Right lobe of liver (tissue), 6 donors: Measurements from ENCODE around the gene RNF11. TPM values are rescaled to one million over a fixed set of nuclear protein-coding genes. Genes with fewer than 3 reads are reported as not detected.

Source experiments
- ATAC-seq, 4 donors: fragments of 200-7000 bp; cut with Tn5 transposase; one replicate each; pipeline ENCODE4 v1.9.1; 2020; ENCODE audit warnings: mild to moderate bottlenecking in 4 of 4, moderate library complexity in 4 of 4
- DNase-seq, 3 donors: peaks; one replicate each; pipeline ENCODE4 v3.0.0-alpha.2; 2020
- H3K27ac ChIP-seq, 3 donors: fragments of 200-600 bp; one replicate each; pipeline ENCODE4 v1.8.0; 2022
- H3K27me3 ChIP-seq, 2 donors: fragments of 200-600 bp; one replicate each; pipeline ENCODE4 v1.8.0; 2022
- H3K36me3 ChIP-seq, 4 donors: fragments of 200-600 bp; sonication (generic) in 1 of 4; one replicate each; pipeline versions ENCODE4 v1.5.1 to v1.8.0; 2017 to 2022; ENCODE audit warnings: control low read depth in 1 of 4
- H3K4me1 ChIP-seq, 4 donors: fragments of 200-600 bp; sonication (generic) in 1 of 4; one replicate each; pipeline versions ENCODE4 v1.5.1 to v1.8.0; 2017 to 2022; ENCODE audit warnings: control low read depth in 1 of 4
- H3K4me3 ChIP-seq, 3 donors: fragments of 200-600 bp; one replicate each; pipeline ENCODE4 v1.8.0; 2022
- H3K9me3 ChIP-seq, 4 donors: fragments of 200-600 bp; sonication (generic) in 1 of 4; one replicate each; pipeline versions ENCODE4 v1.5.1 to v1.8.0; 2017 to 2022; ENCODE audit warnings: control low read depth in 1 of 4
- POLR2A ChIP-seq: fragments of 450-650 bp; IDR thresholded peaks from one replicate; pipeline ENCODE4 v1.6.1; 2017; ENCODE audit warnings: antibody characterized with exemption, mild to moderate bottlenecking
- WGBS: methylation state at CpG from one replicate; pipeline ENCODE4 v1.1.6; 2018; ENCODE audit warnings: low coverage, low lambda C conversion rate; ENCODE audit not compliant: insufficient coverage; ENCODE audit errors: missing lambda C conversion rate; 5-methylcytosine and 5-hydroxymethylcytosine counted together
- intact Hi-C, 2 donors: fragments of 100-400 bp; cut with DNase I; formaldehyde crosslinking; loops; one replicate each; pipeline versions ENCODE4 v1.11.2 to v1.14.1; 2022
- total RNA-seq, 6 experiments: library from RNA; depleted of rRNA in 2 of 6; stranded (reverse); fragments of >200 nt in 2 of 6; fragmentation: NEBNext Ultra II Directional in 3 of 6; extraction: Animal tissue kit (Norgen Biotek cat#: 25700) in 3 of 6; gene quantifications; one replicate each; pipeline versions ENCODE4 v1.1.0 to v1.2.4, GENCODE V29; 2016 to 2023
- TF ChIP-seq, protein P1 (sequence below), 4 donors: fragments of 200-600 bp in 3 of 4; fragments of 450-650 bp in 1 of 4; IDR thresholded peaks; one replicate each; pipeline versions ENCODE4 v1.5.1 to v1.8.0; 2016 to 2022; ENCODE audit warnings: antibody characterized with exemption in 4 of 4, mild to moderate bottlenecking in 2 of 4
- donor health status: DM: no; HTN: yes; CAD: no.
- donor health status: DM: no; HTN: no; CAD: no.
- donor health status: DM: no; HTN: no; CAD: no.
- donor health status: DM: no; HTN: yes; CAD: no.
- donor health status: DM: no; HTN: yes; CAD: no.

Gene RNF11
- total RNA-seq, 6 experiments from 2014 or later, result 35.1 to 60.1 (median 50.0) TPM

- intact Hi-C loops, result loop anchor here in 1 of 2 donors (10.0 kb wide), 1 partner anchor 105 kb away; no protein-coding TSS in a partner anchor
Measured at GRCh38 chr1:51299981-51300670, 64.1 kb downstream of the RNF11 start.

DNA sequence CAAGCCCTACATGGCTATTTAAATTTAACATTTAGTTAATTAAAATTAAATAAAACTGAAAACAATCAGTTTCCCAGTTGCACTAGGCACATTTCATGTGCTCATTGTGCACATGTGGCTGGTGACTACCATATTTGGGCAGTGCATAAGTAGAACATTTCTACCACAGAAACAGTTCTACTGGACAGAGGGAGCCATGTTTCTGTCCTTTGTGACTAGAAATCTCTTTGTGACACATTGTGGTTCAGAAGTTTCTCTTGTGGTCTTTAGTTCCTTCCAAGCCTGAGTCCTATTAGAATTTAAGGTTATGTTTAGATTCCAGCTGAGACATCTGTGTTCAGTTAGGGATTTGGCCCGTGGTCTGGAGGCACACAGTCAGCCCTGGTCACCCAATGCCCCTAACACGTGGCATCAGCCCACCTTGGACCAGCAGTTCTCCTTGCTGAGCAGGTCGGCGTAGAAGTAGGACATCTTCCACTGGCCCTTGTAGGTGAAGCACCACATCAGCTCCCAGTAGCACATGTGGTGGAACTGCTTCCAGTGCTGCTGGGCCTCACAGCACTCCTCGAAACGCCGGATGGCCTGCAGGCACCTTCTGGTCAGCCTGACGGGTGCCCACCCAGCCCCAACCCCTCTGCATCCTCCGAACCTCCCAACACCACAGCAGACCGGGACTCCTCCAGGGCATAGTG lies 65.2 kb downstream of the RNF11 start:
- intact Hi-C loops, result no loop called here
- no peak for ATAC-seq
- no peak for DNase-seq
- no peak overlapping the region for H3K4me3 ChIP-seq
- H3K9me3 ChIP-seq, result no peaks in the 10 kb centered on the region
- peaks cover 0 to 19% (median 4%) of the 10 kb centered on the region in 4 donors for H3K4me1 ChIP-seq
- H3K36me3 ChIP-seq, result no peaks in the 10 kb centered on the region
- H3K27me3 ChIP-seq, result no peaks in the 10 kb centered on the region
- H3K27ac ChIP-seq, result no peak overlapping the region
- no CpG with 5 or more reads among the region's 10 CpGs for WGBS
- no peak for TF ChIP-seq POLR2A
- TF ChIP-seq, protein P1, sequence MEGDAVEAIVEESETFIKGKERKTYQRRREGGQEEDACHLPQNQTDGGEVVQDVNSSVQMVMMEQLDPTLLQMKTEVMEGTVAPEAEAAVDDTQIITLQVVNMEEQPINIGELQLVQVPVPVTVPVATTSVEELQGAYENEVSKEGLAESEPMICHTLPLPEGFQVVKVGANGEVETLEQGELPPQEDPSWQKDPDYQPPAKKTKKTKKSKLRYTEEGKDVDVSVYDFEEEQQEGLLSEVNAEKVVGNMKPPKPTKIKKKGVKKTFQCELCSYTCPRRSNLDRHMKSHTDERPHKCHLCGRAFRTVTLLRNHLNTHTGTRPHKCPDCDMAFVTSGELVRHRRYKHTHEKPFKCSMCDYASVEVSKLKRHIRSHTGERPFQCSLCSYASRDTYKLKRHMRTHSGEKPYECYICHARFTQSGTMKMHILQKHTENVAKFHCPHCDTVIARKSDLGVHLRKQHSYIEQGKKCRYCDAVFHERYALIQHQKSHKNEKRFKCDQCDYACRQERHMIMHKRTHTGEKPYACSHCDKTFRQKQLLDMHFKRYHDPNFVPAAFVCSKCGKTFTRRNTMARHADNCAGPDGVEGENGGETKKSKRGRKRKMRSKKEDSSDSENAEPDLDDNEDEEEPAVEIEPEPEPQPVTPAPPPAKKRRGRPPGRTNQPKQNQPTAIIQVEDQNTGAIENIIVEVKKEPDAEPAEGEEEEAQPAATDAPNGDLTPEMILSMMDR (IDR thresholded peaks at IDR 0.05), result no peak

More at GRCh38 chr1:51299981-51300670, 64.1 kb downstream of the RNF11 start:
- TF ChIP-seq POLR2A, result no peak
- TF ChIP-seq, protein P1 (IDR thresholded peaks at IDR 0.05), result no peak
- no peak for DNase-seq
- WGBS, result 67% methylated on average over 4 of the region's 6 CpGs
- H3K4me3 ChIP-seq, result no peak overlapping the region
- ATAC-seq, result no peak
- H3K9me3 ChIP-seq, result no peaks in the 10 kb centered on the region
- H3K27me3 ChIP-seq, result no peaks in the 10 kb centered on the region
- peaks cover 0 to 9% (median 1%) of the 10 kb centered on the region in 4 donors for H3K4me1 ChIP-seq
- no peaks in the 10 kb centered on the region for H3K36me3 ChIP-seq
- no peak overlapping the region for H3K27ac ChIP-seq

GRCh38 chr1:51301844-51302162 lies 65.7 kb downstream of the RNF11 start:
- Histone ChIP-seq H3K4me3 (no peak overlapping the region), H3K27me3 (no peaks in the 10 kb centered on the region), H3K36me3 (no peaks in the 10 kb centered on the region), H3K27ac (no peak overlapping the region), H3K9me3 (no peaks in the 10 kb centered on the region), H3K4me1 (peaks cover 0 to 19% (median 4%) of the 10 kb centered on the region in 4 donors)
- DNase-seq (no peak), ATAC-seq (no peak)
- TF ChIP-seq, protein P1 (IDR thresholded peaks at IDR 0.05), result no peak
- TF ChIP-seq POLR2A, result no peak
- WGBS, result no CpG with 5 or more reads among the region's 3 CpGs
- intact Hi-C loops, result no loop called here

DNA sequence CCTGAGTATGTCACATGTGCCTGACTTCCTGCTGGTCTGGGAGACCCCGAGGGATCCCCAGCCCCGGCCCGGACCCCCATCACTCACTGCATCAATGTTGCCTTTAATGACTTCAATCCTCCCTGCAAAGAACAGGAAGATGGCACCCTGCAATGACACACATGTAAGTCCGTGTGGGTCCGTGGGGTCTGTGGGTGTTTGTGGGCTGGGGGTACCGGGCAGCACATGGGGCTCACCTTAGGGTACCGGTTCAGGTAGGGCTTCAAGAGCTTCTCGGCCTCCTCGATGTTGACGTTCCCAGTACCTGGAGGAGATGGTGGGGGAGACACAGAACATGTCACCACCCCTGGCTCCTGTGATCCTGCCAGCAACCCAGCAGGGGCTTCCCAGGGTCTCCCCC lies 66.2 kb downstream of the RNF11 start:
- Histone ChIP-seq H3K4me1 (peaks cover 0 to 15% (median 4%) of the 10 kb centered on the region in 4 donors), H3K9me3 (no peaks in the 10 kb centered on the region), H3K36me3 (no peaks in the 10 kb centered on the region), H3K27me3 (no peaks in the 10 kb centered on the region), H3K27ac (no peak overlapping the region), H3K4me3 (no peak overlapping the region)
- DNase-seq (no peak), ATAC-seq (no peak)
- no peak for TF ChIP-seq POLR2A
- TF ChIP-seq, protein P1 (IDR thresholded peaks at IDR 0.05), result no peak
- 65% methylated on average over 5 of the region's 10 CpGs for WGBS
- intact Hi-C loops, result no loop called here
